Endothelial cell of umbilical vein (primary cell): ENCODE results near the gene RPGRIP1. TPM values are rescaled to one million over a fixed set of nuclear protein-coding genes. Genes with fewer than 3 reads are reported as not detected.

Experiments used
- BruUV-seq: library from RNA; stranded (reverse); fragments of 400-500 nt; replicated peaks from 2 replicates; lab custom pipeline; 2021; lab: Mats Ljungman, UMichigan
- CTCF ChIA-PET: fragments of 300-600, 350-600 bp; sonication (Branson Sonifier 250); formaldehyde crosslinking; loops from one replicate; lab custom pipeline; 2021; ENCODE audit warnings: antibody characterized with exemption, inconsistent platforms; lab: Charles Lee
- POLR2A ChIA-PET: fragments of 300-600, 350-600 bp; sonication (Branson Sonifier 250); formaldehyde crosslinking; loops from one replicate; lab custom pipeline; 2021; ENCODE audit warnings: antibody characterized with exemption, inconsistent platforms; lab: Charles Lee
- DNase-seq: peaks from one replicate; pipeline ENCODE4 v3.0.0-alpha.2; 2011; ENCODE audit warnings: low read depth, low spot score
- FAIRE-seq: peaks from 2 replicates; lab custom pipeline; 2011; peaks lifted over from hg19 to GRCh38; lab: Jason Lieb, UNC
- H2AFZ ChIP-seq: 2 replicates; pipeline ENCODE4 v1.6.0; 2012; ENCODE audit warnings: low read depth, low read length, control low read depth, inconsistent platforms
- H3K27ac ChIP-seq: 2 replicates; pipeline ENCODE4 v1.5.1; 2011; ENCODE audit warnings: low read depth, mild to moderate bottlenecking, control low read depth, low read length, moderate library complexity; ENCODE audit not compliant: insufficient read depth
- H3K27me3 ChIP-seq, 2 experiments: 2 replicates each; pipeline versions ENCODE4 v1.6.0 to v1.6.1; 2011; ENCODE audit warnings: low read length in 2 of 2, mixed read lengths in 1 of 2; ENCODE audit not compliant: control insufficient read depth in 2 of 2, insufficient read depth in 2 of 2
- H3K36me3 ChIP-seq, 2 experiments: 2 replicates in 1 of 2; 3 replicates in 1 of 2; pipeline ENCODE4 v1.5.1; 2011; ENCODE audit warnings: low read length in 2 of 2, mild to moderate bottlenecking in 1 of 2, moderate library complexity in 1 of 2; ENCODE audit not compliant: control insufficient read depth in 2 of 2, insufficient read depth in 2 of 2; ENCODE audit errors: extremely low read depth in 1 of 2
- H3K4me1 ChIP-seq: 3 replicates; pipeline ENCODE4 v1.5.1; 2011; ENCODE audit warnings: mild to moderate bottlenecking, low read length; ENCODE audit not compliant: control insufficient read depth, insufficient read depth; ENCODE audit errors: extremely low read depth
- H3K4me2 ChIP-seq: 2 replicates; pipeline ENCODE4 v1.6.1; 2011; ENCODE audit warnings: low read length, control low read depth, mixed read lengths; ENCODE audit not compliant: insufficient read depth
- H3K4me3 ChIP-seq, 3 experiments: fragments of 200-600 bp in 1 of 3; sonication (generic), shearing (Covaris generic) in 1 of 3; replicated peaks in 1 of 3; 2 replicates each; pipeline ENCODE4 v1.5.1; 2011 to 2016; ENCODE audit warnings: control low read depth in 3 of 3, low read length in 3 of 3, mild to moderate bottlenecking in 2 of 3, inconsistent platforms in 1 of 3, low read depth in 1 of 3, moderate library complexity in 1 of 3; ENCODE audit not compliant: insufficient read depth in 1 of 3
- H3K79me2 ChIP-seq: 2 replicates; pipeline ENCODE4 v1.6.0; 2012; ENCODE audit warnings: low read length, inconsistent platforms; ENCODE audit not compliant: control insufficient read depth, insufficient read depth
- H3K9ac ChIP-seq: replicated peaks from 2 replicates; pipeline ENCODE3; 2011; ENCODE audit warnings: low read length, control low read depth; ENCODE audit not compliant: insufficient read depth; ENCODE audit errors: extremely low read depth
- H3K9me1 ChIP-seq: replicated peaks from 3 replicates; pipeline ENCODE4 v1.6.0; 2011; ENCODE audit warnings: mild to moderate bottlenecking, low read length; ENCODE audit not compliant: control insufficient read depth, insufficient read depth; ENCODE audit errors: extremely low read depth
- H3K9me3 ChIP-seq: replicated peaks from 2 replicates; pipeline ENCODE4 v1.5.1; 2012; ENCODE audit warnings: low read length, inconsistent platforms; ENCODE audit not compliant: control insufficient read depth, insufficient read depth
- H4K20me1 ChIP-seq: replicated peaks from 2 replicates; pipeline ENCODE3; 2011; ENCODE audit warnings: mild to moderate bottlenecking, low read length; ENCODE audit not compliant: control insufficient read depth, insufficient read depth; ENCODE audit errors: extremely low read depth
- EZH2 ChIP-seq: IDR thresholded peaks from 2 replicates; pipeline ENCODE4 v1.6.1; 2012; ENCODE audit warnings: borderline replicate concordance, low read depth, mild to moderate bottlenecking, moderate library complexity, low read length, inconsistent platforms; ENCODE audit not compliant: severe bottlenecking
- FOS ChIP-seq: IDR thresholded peaks from 2 replicates; pipeline ENCODE4 v1.6.1; 2011; ENCODE audit warnings: mild to moderate bottlenecking, low read length, moderate library complexity, borderline replicate concordance; ENCODE audit not compliant: insufficient read depth
- GATA2 ChIP-seq: IDR thresholded peaks from 2 replicates; pipeline ENCODE4 v1.7.0; 2011; ENCODE audit warnings: low read depth, mild to moderate bottlenecking, moderate library complexity, mixed read lengths, low read length; ENCODE audit not compliant: insufficient read length, insufficient read depth
- JUN ChIP-seq: IDR thresholded peaks from 2 replicates; pipeline ENCODE4 v1.6.1; 2011; ENCODE audit warnings: borderline replicate concordance, low read depth; ENCODE audit not compliant: insufficient read length, insufficient read depth
- MYC ChIP-seq: IDR thresholded peaks from one replicate; pipeline ENCODE4 v1.6.1; 2011; ENCODE audit warnings: mild to moderate bottlenecking, low read depth, low read length
- POLR2AphosphoS5 ChIP-seq: IDR thresholded peaks from 2 replicates; pipeline ENCODE4 v1.6.1; 2012; ENCODE audit warnings: low read depth, mild to moderate bottlenecking, control low read depth, low read length, moderate library complexity; ENCODE audit not compliant: insufficient read depth
- dilution Hi-C: fragments of 300-500 bp; cut with MboI; formaldehyde crosslinking; loops from one replicate; pipeline ENCODE4 v1.15.0; 2019; ENCODE audit warnings: low sequenced_read_pairs; ENCODE audit not compliant: extremely low pct_ligation_motif_present
- intact Hi-C: fragments of 100-400 bp; cut with micrococcal nuclease; formaldehyde crosslinking; loops from one replicate; pipeline ENCODE4 v1.10.0; 2022
- polyA plus RNA-seq, 4 experiments: library from polyadenylated mRNA; depleted of rRNA in 3 of 4; stranded (reverse) in 3 of 4; unstranded in 1 of 4; fragments of >200 nt; gene quantifications; 2 replicates each; pipeline versions ENCODE4 v1.2.1 to v1.2.3, GENCODE V29; 2011 to 2012; ENCODE audit warnings: missing spikeins in 1 of 4
- total RNA-seq: library from RNA; stranded (reverse); gene quantifications from 2 replicates; pipeline ENCODE4 v1.2.3, GENCODE V29; 2021

Gene RPGRIP1
- total and polyA plus RNA-seq, 2 donors (not counting 3 experiments of a cell fraction or from before 2014, with no cell fraction given): not detected

DNA sequence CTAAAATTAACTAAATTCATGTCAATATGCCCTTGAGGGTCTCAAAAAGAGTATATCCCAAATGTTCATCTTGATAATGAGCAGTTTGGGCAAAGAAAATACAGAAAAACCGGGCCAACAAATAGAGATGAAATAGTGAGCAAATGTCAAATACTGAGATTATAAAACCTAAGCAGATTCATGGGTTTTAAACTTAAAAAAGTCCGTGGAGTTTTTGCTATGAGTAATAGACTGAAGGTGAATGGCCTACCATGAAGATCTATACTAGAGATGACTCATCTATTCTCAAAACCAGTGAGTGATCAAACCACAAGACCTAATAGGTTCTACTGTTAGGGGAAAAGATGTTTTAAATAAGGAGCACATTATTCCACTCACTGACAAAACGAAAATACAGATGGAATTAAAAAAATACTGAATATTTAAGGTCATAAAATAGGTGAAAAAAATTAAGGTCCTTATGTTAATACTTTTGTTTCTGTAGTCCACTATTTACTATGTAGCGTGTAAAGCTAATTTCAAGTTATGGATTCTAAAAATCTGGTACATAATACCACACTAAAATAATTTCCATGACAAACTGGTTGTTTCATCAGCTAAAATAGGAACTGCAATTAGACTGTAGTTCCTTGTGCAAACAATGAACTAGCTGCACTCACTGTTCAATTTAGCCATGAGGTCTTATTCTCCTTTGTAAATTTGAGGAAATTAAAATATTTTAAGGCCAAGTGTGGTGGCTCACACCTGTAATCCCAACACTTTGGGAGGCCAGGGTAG is 15.7 kb upstream of the RPGRIP1 start:
- no TSS peak for BruUV-seq
- H3K27ac ChIP-seq: peak overlapping the region; percentile 25
- peak; percentile 87 for TF ChIP-seq JUN
- no peak for TF ChIP-seq MYC
- peak; percentile 90 for TF ChIP-seq FOS
- no peak for TF ChIP-seq POLR2AphosphoS5
- TF ChIP-seq GATA2: no peak
- TF ChIP-seq EZH2: no peak
- peak; percentile 59 for FAIRE-seq
- H3K9me3 ChIP-seq: no peaks in the 10 kb centered on the region
- no peaks in the 10 kb centered on the region for H3K9me1 ChIP-seq
- H3K4me2 ChIP-seq: peak overlapping the region; percentile 100
- peak; percentile 51 for DNase-seq
- H3K27me3 ChIP-seq: no peaks in the 10 kb centered on the region
- H3K4me3 ChIP-seq: peak overlapping the region in 1 of 3 experiments; percentile 16
- ChIA-PET CTCF (interaction anchor here (1.5 kb wide), 1 partner anchor 15 kb away, joined by 3 read pairs; the partner anchor contains the start of gene RPGRIP1), POLR2A (interaction anchor here (0.7 to 1.3 kb wide), 2 partner anchors 10 to 225 kb away, joined by 3 to 5 read pairs; no protein-coding TSS in a partner anchor)
- H3K36me3 ChIP-seq: peaks cover 16 to 43% of the 10 kb centered on the region in 2 experiments
- intact Hi-C loops: no loop called here
- no peak overlapping the region for H3K9ac ChIP-seq
- peaks cover 43% of the 10 kb centered on the region for H3K4me1 ChIP-seq
- H2AFZ ChIP-seq: no peak overlapping the region
- H3K79me2 ChIP-seq: peaks cover 99% of the 10 kb centered on the region
- H4K20me1 ChIP-seq: peaks cover 53% of the 10 kb centered on the region
- dilution Hi-C loops: no loop called here
